Stimulated activated CD4-positive, alpha-beta T cell treated with anti-CD3 and anti-CD28 coated beads, TNF-alpha, amount 100 ng/mL, for 24 hours (primary cell): ENCODE results near the gene RABEPK.
"Not testable (repeated sequence)": the region's sequence is repeated elsewhere in the genome, so short reads cannot be mapped to it uniquely, and the experiment has no call there.

ENCODE experiments used
- DNase-seq, 3 experiments: peaks; one replicate each; pipeline ENCODE4 v3.0.0-alpha.2; 2020; ENCODE audit warnings: low read depth in 3 of 3

RABEPK gene

DNA sequence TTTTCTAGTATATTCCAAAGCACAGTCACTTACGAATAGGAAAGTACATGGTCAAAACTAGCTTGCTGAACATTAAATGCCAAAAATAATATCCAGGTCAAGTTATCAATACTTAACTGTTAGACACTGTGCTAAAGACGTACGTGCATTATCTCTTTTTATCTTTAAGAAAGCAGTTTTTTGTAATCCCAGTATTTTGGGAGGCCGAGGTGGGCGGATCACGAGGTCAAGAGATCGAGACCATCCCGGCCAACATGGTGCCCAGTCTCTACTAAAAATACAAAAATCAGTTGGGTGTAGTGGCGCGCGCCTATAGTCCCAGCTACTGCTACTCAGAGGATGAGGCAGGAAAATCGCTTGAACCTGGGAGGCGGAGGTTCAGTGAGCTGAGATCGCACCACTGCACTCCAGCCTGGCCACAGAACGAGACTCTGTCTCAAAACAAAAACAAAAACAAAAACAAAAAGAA, 43.5 kb downstream of the RABEPK start:
- DNase-seq: no peak

DNA sequence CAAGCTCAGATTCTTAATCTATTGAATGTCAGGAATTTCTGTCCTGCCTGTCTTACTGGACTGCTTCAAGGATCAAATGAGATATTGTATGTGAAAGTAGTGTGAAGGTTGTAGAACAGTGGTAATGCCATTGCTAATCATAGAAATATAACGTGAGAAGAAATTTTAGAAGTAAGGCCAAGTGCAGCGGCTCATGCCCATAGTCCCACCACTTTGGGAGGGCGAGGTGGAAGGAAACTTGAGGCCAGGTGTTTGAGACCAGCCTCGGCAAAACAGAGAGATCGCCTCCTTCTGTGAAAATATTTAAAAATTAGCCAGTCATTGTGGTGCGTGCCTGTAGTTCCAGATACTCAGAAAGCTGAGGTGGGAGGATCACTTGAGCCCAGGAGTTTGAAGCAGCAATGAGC, 45.9 kb downstream of the RABEPK start:
- DNase-seq: no peak

DNA sequence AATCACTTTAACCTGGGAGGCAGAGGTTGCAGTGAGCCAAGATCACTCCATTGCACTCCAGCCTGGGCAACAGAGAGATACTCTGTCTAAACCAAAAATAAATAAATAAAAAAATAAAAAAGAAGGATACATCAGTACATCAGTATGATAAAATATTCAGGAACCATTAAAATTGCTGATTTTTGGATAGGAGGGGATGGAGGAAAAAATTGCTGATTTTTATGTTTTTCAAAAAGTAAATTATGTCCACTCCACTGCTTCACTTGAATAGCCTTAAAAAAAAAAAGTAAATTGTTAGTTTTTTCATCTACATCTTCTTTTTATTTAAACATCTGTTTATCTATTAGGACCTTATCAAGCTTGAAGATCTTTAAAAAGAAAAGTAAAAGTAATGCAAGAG, 53.9 kb downstream of the RABEPK start:
- DNase-seq: no peak

GRCh38 chr9:125255781-125256391, 55.5 kb downstream of the RABEPK start:
- DNase-seq: no peak

- DNase-seq: no peak
Observed at GRCh38 chr9:125258160-125258785, 57.9 kb downstream of the RABEPK start.

- DNase-seq: no peak
Observed at GRCh38 chr9:125258832-125259534, 58.6 kb downstream of the RABEPK start.

- no peak for DNase-seq
Observed at GRCh38 chr9:125260561-125260960, 60.2 kb downstream of the RABEPK start.

GRCh38 chr9:125261501-125262293, 61.4 kb downstream of the RABEPK start, which contains the start of gene GAPVD1:
Gene GAPVD1 (plus strand): TSS chr9:125261826. CDS start chr9:125298922, 37,096 bp downstream.
- DNase-seq: peak; percentile 78 to 86 (median 84)

GRCh38 chr9:125262294-125262991, 62.1 kb downstream of the RABEPK start:
- no peak for DNase-seq

DNA sequence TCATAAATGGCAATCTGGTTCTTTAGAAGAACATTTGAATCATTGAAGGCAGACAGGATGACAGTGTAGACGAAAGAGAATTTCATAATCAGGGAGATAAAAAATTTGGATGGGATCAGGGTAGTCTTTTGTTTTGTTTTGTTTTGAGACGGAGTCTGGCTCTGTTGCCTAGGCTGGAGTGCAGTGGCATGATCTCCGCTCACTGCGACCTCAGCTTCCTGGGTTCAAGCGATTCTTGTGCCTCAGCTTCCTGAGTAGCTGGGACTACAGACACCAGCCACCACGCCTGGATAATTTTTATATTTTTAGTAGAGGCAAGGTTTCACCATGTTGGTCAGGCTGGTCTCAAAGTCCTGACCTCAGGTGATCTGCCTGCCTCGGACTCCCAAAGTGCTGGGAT, 63.7 kb downstream of the RABEPK start:
- DNase-seq: not testable (repeated sequence)

GRCh38 chr9:125268394-125269013, 68.2 kb downstream of the RABEPK start:
- no peak for DNase-seq

GRCh38 chr9:125269014-125269397, 68.7 kb downstream of the RABEPK start:
- DNase-seq: no peak

- no peak for DNase-seq
Observed at GRCh38 chr9:125271081-125271480, 70.7 kb downstream of the RABEPK start.

- DNase-seq: no peak
Observed at GRCh38 chr9:125272697-125273096, 72.4 kb downstream of the RABEPK start.

- DNase-seq: no peak
Observed at GRCh38 chr9:125276771-125277170, 76.4 kb downstream of the RABEPK start.

GRCh38 chr9:125277411-125277810, 77.1 kb downstream of the RABEPK start:
- DNase-seq: no peak

- DNase-seq: no peak
Observed at GRCh38 chr9:125280945-125281344, 80.6 kb downstream of the RABEPK start.
